Mesothelial cell of epicardium (in vitro differentiated cells): Measurements from ENCODE around the gene UBE2D4. TPM values are rescaled to one million over a fixed set of nuclear protein-coding genes. Genes with fewer than 3 reads are reported as not detected.
"Not testable (repeated sequence)": the region's sequence is repeated elsewhere in the genome, so short reads cannot be mapped to it uniquely, and the experiment has no call there.

Experiments
- DNase-seq, 2 experiments: peaks; one replicate each; pipeline ENCODE4 v3.0.0; 2021; ENCODE audit warnings: low spot score in 2 of 2; ENCODE audit not compliant: unreplicated experiment in 2 of 2
- H3K27ac Mint-ChIP-seq: 2 replicates; pipeline ENCODE4 v1.8.0; 2021; ENCODE audit warnings: mixed read lengths
- H3K27me3 Mint-ChIP-seq: 2 replicates; pipeline ENCODE4 v1.8.0; 2021; ENCODE audit warnings: low read depth, mixed read lengths
- H3K36me3 Mint-ChIP-seq: 2 replicates; pipeline ENCODE4 v1.8.0; 2021; ENCODE audit warnings: mixed read lengths
- H3K4me1 Mint-ChIP-seq: 2 replicates; pipeline ENCODE4 v1.8.0; 2021; ENCODE audit warnings: mixed read lengths
- H3K4me3 Mint-ChIP-seq: 2 replicates; pipeline ENCODE4 v1.8.0; 2021; ENCODE audit warnings: mild to moderate bottlenecking, moderate library complexity, mixed read lengths
- H3K9me3 Mint-ChIP-seq: 2 replicates; pipeline ENCODE4 v1.8.0; 2021; ENCODE audit warnings: mixed read lengths
- total RNA-seq: library from RNA; stranded (reverse); gene quantifications from 3 replicates; pipeline ENCODE4 v1.2.1, GENCODE V29; 2021
- TF ChIP-seq, protein P1 (sequence below): fragments of 200-600 bp; sonication (generic); IDR thresholded peaks from one replicate; pipeline ENCODE4 v1.5.0; 2021; ENCODE audit warnings: antibody characterized with exemption; ENCODE audit not compliant: unreplicated experiment

UBE2D4 gene
- total RNA-seq, 1 donor from 2014 or later = 10.1 TPM

- DNase-seq = no peak
- no peaks in the 10 kb centered on the region for H3K4me1 Mint-ChIP-seq
- peaks cover 12% of the 10 kb centered on the region for H3K36me3 Mint-ChIP-seq
- H3K4me3 Mint-ChIP-seq = no peak overlapping the region
- TF ChIP-seq, protein P1, sequence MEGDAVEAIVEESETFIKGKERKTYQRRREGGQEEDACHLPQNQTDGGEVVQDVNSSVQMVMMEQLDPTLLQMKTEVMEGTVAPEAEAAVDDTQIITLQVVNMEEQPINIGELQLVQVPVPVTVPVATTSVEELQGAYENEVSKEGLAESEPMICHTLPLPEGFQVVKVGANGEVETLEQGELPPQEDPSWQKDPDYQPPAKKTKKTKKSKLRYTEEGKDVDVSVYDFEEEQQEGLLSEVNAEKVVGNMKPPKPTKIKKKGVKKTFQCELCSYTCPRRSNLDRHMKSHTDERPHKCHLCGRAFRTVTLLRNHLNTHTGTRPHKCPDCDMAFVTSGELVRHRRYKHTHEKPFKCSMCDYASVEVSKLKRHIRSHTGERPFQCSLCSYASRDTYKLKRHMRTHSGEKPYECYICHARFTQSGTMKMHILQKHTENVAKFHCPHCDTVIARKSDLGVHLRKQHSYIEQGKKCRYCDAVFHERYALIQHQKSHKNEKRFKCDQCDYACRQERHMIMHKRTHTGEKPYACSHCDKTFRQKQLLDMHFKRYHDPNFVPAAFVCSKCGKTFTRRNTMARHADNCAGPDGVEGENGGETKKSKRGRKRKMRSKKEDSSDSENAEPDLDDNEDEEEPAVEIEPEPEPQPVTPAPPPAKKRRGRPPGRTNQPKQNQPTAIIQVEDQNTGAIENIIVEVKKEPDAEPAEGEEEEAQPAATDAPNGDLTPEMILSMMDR = no peak
- H3K27me3 Mint-ChIP-seq = no peaks in the 10 kb centered on the region
- peaks cover 4% of the 10 kb centered on the region for H3K9me3 Mint-ChIP-seq
- no peak overlapping the region for H3K27ac Mint-ChIP-seq
Observed at GRCh38 chr7:43954524-43955228, 28.4 kb downstream of the UBE2D4 start.

GRCh38 chr7:43956027-43956426 lies 29.8 kb downstream of the UBE2D4 start:
- Mint-ChIP-seq H3K9me3 (peaks cover 4% of the 10 kb centered on the region), H3K36me3 (peaks cover 19% of the 10 kb centered on the region), H3K27ac (no peak overlapping the region), H3K4me3 (no peak overlapping the region), H3K4me1 (no peaks in the 10 kb centered on the region), H3K27me3 (no peaks in the 10 kb centered on the region)
- TF ChIP-seq, protein P1 = no peak
- DNase-seq = no peak

DNA sequence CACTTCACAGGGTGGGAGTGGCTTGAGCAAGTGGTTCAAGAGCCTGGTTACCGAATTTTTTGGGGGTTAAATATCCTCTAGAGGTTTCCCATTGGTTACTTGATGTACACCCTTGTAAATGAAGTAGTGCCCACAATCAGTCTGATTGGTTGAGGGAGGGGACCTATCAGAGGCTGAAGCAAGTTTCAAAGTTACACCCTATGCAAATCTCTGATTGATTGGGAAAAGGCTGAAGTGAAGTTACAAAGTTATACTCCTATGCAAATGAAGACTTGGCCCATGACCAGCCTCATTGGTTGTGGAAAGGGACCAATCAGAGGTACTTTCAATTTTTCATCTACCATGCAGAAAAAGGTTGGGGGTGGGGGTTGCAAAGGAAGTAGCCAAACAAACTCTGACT lies 34.7 kb downstream of the UBE2D4 start:
- DNase-seq = no peak
- H3K36me3 Mint-ChIP-seq = peaks cover 18% of the 10 kb centered on the region
- no peak overlapping the region for H3K4me3 Mint-ChIP-seq
- TF ChIP-seq, protein P1 = no peak
- H3K27ac Mint-ChIP-seq = no peak overlapping the region
- no peaks in the 10 kb centered on the region for H3K27me3 Mint-ChIP-seq
- no peaks in the 10 kb centered on the region for H3K4me1 Mint-ChIP-seq
- peaks cover 4% of the 10 kb centered on the region for H3K9me3 Mint-ChIP-seq

DNA sequence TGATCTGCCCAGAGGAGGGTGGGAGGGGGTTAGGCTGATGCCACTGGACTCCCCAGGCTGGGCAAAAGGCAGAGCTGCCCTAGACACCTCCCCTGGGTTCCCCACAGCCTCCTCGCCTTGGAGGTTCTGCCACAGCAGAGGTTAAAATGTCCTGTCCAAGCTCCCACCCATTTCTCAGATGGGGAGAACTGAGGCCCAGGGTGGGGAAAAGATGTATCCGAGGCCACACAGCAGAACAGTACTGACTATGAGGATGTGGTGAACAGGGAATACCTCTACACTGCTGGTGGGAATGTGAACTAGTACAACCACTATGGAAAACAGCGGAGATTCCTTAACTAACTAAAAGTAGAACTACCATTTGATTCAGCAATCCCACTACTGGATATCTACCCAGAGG lies 40.2 kb downstream of the UBE2D4 start:
- H3K27me3 Mint-ChIP-seq, H3K36me3 Mint-ChIP-seq, H3K4me1 Mint-ChIP-seq, H3K9me3 Mint-ChIP-seq, H3K4me3 Mint-ChIP-seq, DNase-seq, H3K27ac Mint-ChIP-seq: not testable (repeated sequence)

DNA sequence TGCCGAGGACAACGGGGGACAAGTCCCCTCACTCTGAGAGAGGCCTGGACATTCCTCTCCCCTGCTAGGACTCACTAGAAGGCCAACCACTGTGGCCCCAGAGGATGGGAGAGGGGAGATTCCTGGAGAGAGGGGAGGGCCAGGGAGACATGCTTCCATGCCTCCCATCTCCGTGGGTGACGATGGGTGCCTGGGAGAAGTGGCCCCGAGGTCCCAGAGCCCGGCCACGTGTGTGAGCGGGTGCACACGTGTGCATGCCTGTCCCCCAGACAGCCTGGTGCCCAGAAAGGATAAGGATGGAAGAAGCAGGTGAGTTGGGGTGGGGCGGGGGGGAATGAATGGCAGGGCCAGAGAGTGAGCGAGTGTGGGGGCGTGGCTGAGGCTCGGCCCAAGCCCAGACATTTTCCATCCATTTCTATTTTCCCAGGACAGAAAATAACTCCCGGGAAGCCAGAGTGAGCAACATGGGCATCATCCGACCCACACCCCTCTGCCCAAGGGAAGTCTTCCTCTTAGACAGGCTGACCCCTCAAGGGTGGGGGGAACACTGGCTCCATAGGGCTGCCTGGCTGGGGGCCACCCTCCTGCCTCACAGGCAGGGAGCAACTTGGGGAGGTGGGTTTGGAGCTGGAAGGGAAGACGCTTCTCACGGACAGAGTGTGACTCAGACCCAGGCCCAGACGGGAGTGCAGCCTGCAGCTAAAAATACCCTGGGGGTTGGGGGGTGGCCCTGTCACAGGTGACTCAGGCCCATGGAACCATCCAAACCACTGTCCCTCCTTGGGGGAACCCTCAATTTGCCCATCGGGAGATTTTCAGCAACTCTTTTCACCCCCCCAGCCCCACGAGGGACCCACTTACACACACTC lies 42.2 kb downstream of the UBE2D4 start:
- not testable (repeated sequence) for H3K4me3 Mint-ChIP-seq, H3K9me3 Mint-ChIP-seq, H3K27ac Mint-ChIP-seq, H3K36me3 Mint-ChIP-seq, H3K27me3 Mint-ChIP-seq, H3K4me1 Mint-ChIP-seq, DNase-seq

- H3K27me3 Mint-ChIP-seq, DNase-seq, H3K4me3 Mint-ChIP-seq, H3K9me3 Mint-ChIP-seq, H3K36me3 Mint-ChIP-seq, H3K4me1 Mint-ChIP-seq, H3K27ac Mint-ChIP-seq: not testable (repeated sequence)
Observed at GRCh38 chr7:43969586-43969985, 43.4 kb downstream of the UBE2D4 start.

- H3K4me3 Mint-ChIP-seq, H3K4me1 Mint-ChIP-seq, H3K36me3 Mint-ChIP-seq, H3K27me3 Mint-ChIP-seq, H3K9me3 Mint-ChIP-seq, H3K27ac Mint-ChIP-seq, DNase-seq: not testable (repeated sequence)
Observed at GRCh38 chr7:43970698-43971097, 44.5 kb downstream of the UBE2D4 start.

DNA sequence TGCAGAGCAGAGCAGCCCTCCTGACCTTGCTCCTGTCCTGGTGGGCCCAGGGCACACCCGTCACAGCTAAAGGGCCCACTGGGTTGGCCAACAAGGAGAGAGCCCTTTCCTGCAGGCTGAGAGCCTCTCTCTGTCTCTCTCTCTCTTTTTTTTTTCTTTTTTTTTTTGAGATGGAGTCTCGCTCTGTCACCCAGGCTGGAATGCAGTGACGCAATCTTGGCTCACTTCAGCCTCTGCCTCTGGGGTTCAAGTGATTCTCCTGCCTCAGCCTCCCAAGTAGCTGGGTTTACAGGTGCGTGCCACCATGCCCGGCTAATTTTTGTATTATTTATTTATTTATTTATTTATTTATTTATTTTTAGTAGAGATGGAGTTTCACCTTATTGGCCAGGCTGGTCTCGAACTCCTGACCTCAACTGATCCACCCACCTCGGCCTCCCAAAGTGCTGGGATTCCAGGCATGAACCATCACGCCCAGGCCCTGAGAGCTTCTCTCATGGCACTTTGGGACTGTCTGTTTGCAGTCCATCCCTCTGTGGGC lies 47.9 kb downstream of the UBE2D4 start:
- not testable (repeated sequence) for H3K9me3 Mint-ChIP-seq, DNase-seq, H3K4me3 Mint-ChIP-seq, H3K4me1 Mint-ChIP-seq, H3K27ac Mint-ChIP-seq, H3K27me3 Mint-ChIP-seq, H3K36me3 Mint-ChIP-seq

GRCh38 chr7:43974725-43975482 lies 48.7 kb downstream of the UBE2D4 start:
- H3K27ac Mint-ChIP-seq, H3K4me3 Mint-ChIP-seq, DNase-seq: not testable (repeated sequence)

More at GRCh38 chr7:43974725-43975482, 48.7 kb downstream of the UBE2D4 start:
- H3K36me3 Mint-ChIP-seq, H3K9me3 Mint-ChIP-seq, H3K27me3 Mint-ChIP-seq, H3K4me1 Mint-ChIP-seq: not testable (repeated sequence)
